SK-N-SH treated with all-trans-retinoic acid at 6 μM for 48 hours (cell line): Measurements from ENCODE around the gene MRLN.

ENCODE experiments used
- ATAC-seq: fragments of 200-7000 bp; cut with Tn5 transposase; 3 replicates; pipeline ENCODE4 v1.9.1; 2020; ENCODE audit warnings: mild to moderate bottlenecking, moderate library complexity
- BACH2 ChIP-seq: fragments of 250-450 bp; sonication (Bioruptor Pico); IDR thresholded peaks from 2 replicates; pipeline ENCODE4 v1.9.0; 2021; ENCODE audit warnings: mild to moderate bottlenecking, borderline replicate concordance
- CREB5 ChIP-seq: fragments of 250-450 bp; sonication (Bioruptor Pico); IDR thresholded peaks from 2 replicates; pipeline ENCODE4 v1.5.1; 2020; ENCODE audit warnings: low read depth, mild to moderate bottlenecking, moderate library complexity
- CSRNP3 ChIP-seq: fragments of 250-450 bp; sonication (Bioruptor Pico); IDR thresholded peaks from 2 replicates; pipeline ENCODE4 v1.5.1; 2021; ENCODE audit warnings: mild to moderate bottlenecking, moderate library complexity
- GLIS3 ChIP-seq: fragments of 250-450 bp; sonication (Bioruptor Pico); IDR thresholded peaks from 2 replicates; pipeline ENCODE4 v1.5.0; 2020; ENCODE audit warnings: mild to moderate bottlenecking, moderate library complexity
- ISL1 ChIP-seq: fragments of 250-450 bp; sonication (Bioruptor Pico); IDR thresholded peaks from 2 replicates; pipeline ENCODE4 v2.1.2; 2022; ENCODE audit warnings: mild to moderate bottlenecking, moderate library complexity
- OSR1 ChIP-seq: fragments of 250-450 bp; sonication (Bioruptor Pico); IDR thresholded peaks from 2 replicates; pipeline ENCODE4 v1.8.0; 2022; ENCODE audit warnings: moderate library complexity, mild to moderate bottlenecking, inconsistent platforms
- RARB ChIP-seq: fragments of 250-450 bp; sonication (Bioruptor Pico); IDR thresholded peaks from 2 replicates; pipeline ENCODE4 v1.8.0; 2021; ENCODE audit warnings: mild to moderate bottlenecking, moderate library complexity
- TCF4 ChIP-seq: fragments of 250-450 bp; sonication (Bioruptor Pico); IDR thresholded peaks from 2 replicates; pipeline ENCODE4 v1.8.0; 2021; ENCODE audit warnings: mild to moderate bottlenecking, moderate library complexity, borderline replicate concordance
- TOX ChIP-seq: fragments of 250-450 bp; sonication (Bioruptor Pico); IDR thresholded peaks from 2 replicates; pipeline ENCODE4 v1.8.0; 2021; ENCODE audit warnings: mild to moderate bottlenecking, moderate library complexity, borderline replicate concordance
- ZC3H10 ChIP-seq: fragments of 250-450 bp; sonication (Bioruptor Pico); IDR thresholded peaks from 2 replicates; pipeline ENCODE4 v1.5.1; 2021; ENCODE audit warnings: mild to moderate bottlenecking, moderate library complexity
- ZFP3 ChIP-seq: fragments of 250-450 bp; sonication (Bioruptor Pico); IDR thresholded peaks from 2 replicates; pipeline ENCODE4 v1.5.0; 2020; ENCODE audit warnings: mild to moderate bottlenecking, moderate library complexity
- ZFP30 ChIP-seq: fragments of 450-650 bp; formaldehyde crosslinking; IDR thresholded peaks from 2 replicates; pipeline ENCODE4 v1.5.0; 2022; ENCODE audit warnings: mild to moderate bottlenecking, moderate library complexity
- ZNF565 ChIP-seq: fragments of 450-650 bp; formaldehyde crosslinking; conservative IDR thresholded peaks from 2 replicates; pipeline ENCODE4 v1.5.0; 2020; ENCODE audit warnings: low read depth, mild to moderate bottlenecking, moderate library complexity
- ZNF8 ChIP-seq: fragments of 450-650 bp; formaldehyde crosslinking; IDR thresholded peaks from 2 replicates; pipeline ENCODE4 v1.5.0; 2020; ENCODE audit warnings: mild to moderate bottlenecking, moderate library complexity
- TF ChIP-seq, protein P1 (sequence below): fragments of 250-450 bp; sonication (Bioruptor Pico); IDR thresholded peaks from 2 replicates; pipeline ENCODE4 v1.5.0; 2020; ENCODE audit warnings: mild to moderate bottlenecking, moderate library complexity
- TF ChIP-seq, protein P2 (sequence below): fragments of 250-450 bp; sonication (Bioruptor Pico); IDR thresholded peaks from 2 replicates; pipeline ENCODE4 v1.8.0; 2021; ENCODE audit warnings: low read depth, mild to moderate bottlenecking, moderate library complexity, borderline replicate concordance
- TF ChIP-seq, protein P3 (sequence below): fragments of 250-450 bp; sonication (Bioruptor Pico); IDR thresholded peaks from 2 replicates; pipeline ENCODE4 v1.8.0; 2020; ENCODE audit warnings: mild to moderate bottlenecking, moderate library complexity, borderline replicate concordance

The MRLN gene

GRCh38 chr10:59709395-59710125, 43.7 kb downstream of the MRLN start, which contains the start of gene SLC16A9:
Gene SLC16A9, minus strand, starts transcription at chr10:59709850. Its CDS starts 25,559 bp downstream, at chr10:59684291.
- TF ChIP-seq ZC3H10 (CRISPR knock-in tag) (no peak), TOX (no peak), OSR1 (CRISPR knock-in tag) (no peak), ZFP30 (CRISPR knock-in tag) (no peak), CREB5 (CRISPR knock-in tag) (no peak), ISL1 (CRISPR knock-in tag) (no peak), GLIS3 (CRISPR knock-in tag) (no peak), TCF4 (no peak), CSRNP3 (CRISPR knock-in tag) (no peak), ZFP3 (no peak), ZNF8 (no peak)
- TF ChIP-seq, protein P1, sequence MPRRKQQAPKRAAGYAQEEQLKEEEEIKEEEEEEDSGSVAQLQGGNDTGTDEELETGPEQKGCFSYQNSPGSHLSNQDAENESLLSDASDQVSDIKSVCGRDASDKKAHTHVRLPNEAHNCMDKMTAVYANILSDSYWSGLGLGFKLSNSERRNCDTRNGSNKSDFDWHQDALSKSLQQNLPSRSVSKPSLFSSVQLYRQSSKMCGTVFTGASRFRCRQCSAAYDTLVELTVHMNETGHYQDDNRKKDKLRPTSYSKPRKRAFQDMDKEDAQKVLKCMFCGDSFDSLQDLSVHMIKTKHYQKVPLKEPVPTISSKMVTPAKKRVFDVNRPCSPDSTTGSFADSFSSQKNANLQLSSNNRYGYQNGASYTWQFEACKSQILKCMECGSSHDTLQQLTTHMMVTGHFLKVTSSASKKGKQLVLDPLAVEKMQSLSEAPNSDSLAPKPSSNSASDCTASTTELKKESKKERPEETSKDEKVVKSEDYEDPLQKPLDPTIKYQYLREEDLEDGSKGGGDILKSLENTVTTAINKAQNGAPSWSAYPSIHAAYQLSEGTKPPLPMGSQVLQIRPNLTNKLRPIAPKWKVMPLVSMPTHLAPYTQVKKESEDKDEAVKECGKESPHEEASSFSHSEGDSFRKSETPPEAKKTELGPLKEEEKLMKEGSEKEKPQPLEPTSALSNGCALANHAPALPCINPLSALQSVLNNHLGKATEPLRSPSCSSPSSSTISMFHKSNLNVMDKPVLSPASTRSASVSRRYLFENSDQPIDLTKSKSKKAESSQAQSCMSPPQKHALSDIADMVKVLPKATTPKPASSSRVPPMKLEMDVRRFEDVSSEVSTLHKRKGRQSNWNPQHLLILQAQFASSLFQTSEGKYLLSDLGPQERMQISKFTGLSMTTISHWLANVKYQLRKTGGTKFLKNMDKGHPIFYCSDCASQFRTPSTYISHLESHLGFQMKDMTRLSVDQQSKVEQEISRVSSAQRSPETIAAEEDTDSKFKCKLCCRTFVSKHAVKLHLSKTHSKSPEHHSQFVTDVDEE (CRISPR knock-in tag) = no peak; the same call in 1 of the 2 replicates
- TF ChIP-seq, protein P2, sequence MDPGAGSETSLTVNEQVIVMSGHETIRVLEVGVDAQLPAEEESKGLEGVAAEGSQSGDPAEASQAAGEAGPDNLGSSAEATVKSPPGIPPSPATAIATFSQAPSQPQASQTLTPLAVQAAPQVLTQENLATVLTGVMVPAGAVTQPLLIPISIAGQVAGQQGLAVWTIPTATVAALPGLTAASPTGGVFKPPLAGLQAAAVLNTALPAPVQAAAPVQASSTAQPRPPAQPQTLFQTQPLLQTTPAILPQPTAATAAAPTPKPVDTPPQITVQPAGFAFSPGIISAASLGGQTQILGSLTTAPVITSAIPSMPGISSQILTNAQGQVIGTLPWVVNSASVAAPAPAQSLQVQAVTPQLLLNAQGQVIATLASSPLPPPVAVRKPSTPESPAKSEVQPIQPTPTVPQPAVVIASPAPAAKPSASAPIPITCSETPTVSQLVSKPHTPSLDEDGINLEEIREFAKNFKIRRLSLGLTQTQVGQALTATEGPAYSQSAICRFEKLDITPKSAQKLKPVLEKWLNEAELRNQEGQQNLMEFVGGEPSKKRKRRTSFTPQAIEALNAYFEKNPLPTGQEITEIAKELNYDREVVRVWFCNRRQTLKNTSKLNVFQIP (CRISPR knock-in tag) = no peak
- TF ChIP-seq, protein P3, sequence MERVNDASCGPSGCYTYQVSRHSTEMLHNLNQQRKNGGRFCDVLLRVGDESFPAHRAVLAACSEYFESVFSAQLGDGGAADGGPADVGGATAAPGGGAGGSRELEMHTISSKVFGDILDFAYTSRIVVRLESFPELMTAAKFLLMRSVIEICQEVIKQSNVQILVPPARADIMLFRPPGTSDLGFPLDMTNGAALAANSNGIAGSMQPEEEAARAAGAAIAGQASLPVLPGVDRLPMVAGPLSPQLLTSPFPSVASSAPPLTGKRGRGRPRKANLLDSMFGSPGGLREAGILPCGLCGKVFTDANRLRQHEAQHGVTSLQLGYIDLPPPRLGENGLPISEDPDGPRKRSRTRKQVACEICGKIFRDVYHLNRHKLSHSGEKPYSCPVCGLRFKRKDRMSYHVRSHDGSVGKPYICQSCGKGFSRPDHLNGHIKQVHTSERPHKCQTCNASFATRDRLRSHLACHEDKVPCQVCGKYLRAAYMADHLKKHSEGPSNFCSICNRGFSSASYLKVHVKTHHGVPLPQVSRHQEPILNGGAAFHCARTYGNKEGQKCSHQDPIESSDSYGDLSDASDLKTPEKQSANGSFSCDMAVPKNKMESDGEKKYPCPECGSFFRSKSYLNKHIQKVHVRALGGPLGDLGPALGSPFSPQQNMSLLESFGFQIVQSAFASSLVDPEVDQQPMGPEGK (CRISPR knock-in tag) = no peak; the same call in 1 of the 2 replicates
- ATAC-seq = peak; percentile 91

- TF ChIP-seq ZNF565 (CRISPR knock-in tag) = no peak
- peak; percentile 70 for ATAC-seq
These were observed 44.4 kb downstream of the MRLN start for GRCh38 chr10:59708816-59709394.

GRCh38 chr10:59706851-59707797, 46.1 kb downstream of the MRLN start:
- TF ChIP-seq ZFP3 (no peak), ISL1 (CRISPR knock-in tag) (no peak), ZFP30 (CRISPR knock-in tag) (no peak), BACH2 (CRISPR knock-in tag) (no peak), TCF4 (no peak), RARB (CRISPR knock-in tag) (no peak)
- ATAC-seq = no peak
